H1 (cell line): ENCODE data around the gene WNT9B. TPM values are rescaled to one million over a fixed set of nuclear protein-coding genes. Genes with fewer than 3 reads are reported as not detected.

Source experiments
- polyA plus RNA-seq, 7 experiments: library from polyadenylated mRNA; depleted of rRNA in 3 of 7; stranded (reverse) in 5 of 7; unstranded in 2 of 7; fragments of >200 nt in 5 of 7; fragments of 200-250 nt in 2 of 7; gene quantifications; 1 replicate in 5 of 7; 2 replicates in 1 of 7; 4 replicates in 1 of 7; pipeline versions ENCODE4 v1.2.1 to v1.2.3, GENCODE V29; 2011 to 2013; ENCODE audit warnings: missing spikeins in 2 of 7, mixed read lengths in 2 of 7
- small RNA-seq: library from polyadenylated mRNA; stranded (forward); fragments of <200 nt; extraction: miRNeasy Mini kit (QIAGEN cat#:217004); gene quantifications from one replicate; pipeline ENCODE3, GENCODE V24; 2013; ENCODE audit not compliant: insufficient read depth
- total RNA-seq: library from RNA; stranded (reverse); fragmentation: NEBNext Ultra II Directional; extraction: Animal tissue kit (Norgen Biotek cat#: 25700); gene quantifications from 2 replicates; pipeline ENCODE4 v1.2.1, GENCODE V29; 2021

WNT9B gene
- total and polyA plus RNA-seq, 2 of the 8 experiments (the other 6 are each of a cell fraction or from before 2014, with no cell fraction given) = 0.21 TPM; not detected in 1

Small RNA genes within 50 kb of the gene (small RNA-seq; reads per million reads assigned to genes)
- gene RNU6ATAC3P = not detected

Other genes starting within 250 kb of the WNT9B start
- gene WNT3, start 32.9 kb upstream of the WNT9B start, total RNA-seq = 1.3 and 2.0 TPM in 2 replicates
- gene WNT3, start 32.9 kb upstream of the WNT9B start, polyA plus RNA-seq (2011; rRNA removed) = 0.56 and 0.96 TPM in 2 replicates
- gene GOSR2, start 71.6 kb downstream of the WNT9B start, total RNA-seq = 31.7 and 36.2 TPM in 2 replicates
- gene GOSR2, start 71.6 kb downstream of the WNT9B start, polyA plus RNA-seq (2011; rRNA removed) = 25.8 and 28.2 TPM in 2 replicates
- 5.5 and 7.2 TPM in 2 replicates for gene RPRML, start 127.7 kb downstream of the WNT9B start, total RNA-seq
- gene RPRML, start 127.7 kb downstream of the WNT9B start, polyA plus RNA-seq (2011; rRNA removed) = 3.5 and 6.0 TPM in 2 replicates